Esophagus squamous epithelium (tissue), 5 donors: ENCODE data around the gene NEDD4L. TPM values are rescaled to one million over a fixed set of nuclear protein-coding genes. Genes with fewer than 3 reads are reported as not detected.

Source experiments
- DNase-seq: peaks from one replicate; lab custom pipeline; 2025; lab: John Stamatoyannopoulos, UW
- H3K27ac ChIP-seq, 4 donors: fragments of 200-600 bp; sonication (generic); one replicate each; pipeline ENCODE4 v1.5.1; 2016 to 2019; ENCODE audit warnings: mild to moderate bottlenecking in 1 of 4
- H3K27me3 ChIP-seq, 4 donors: fragments of 200-600 bp; sonication (generic); 1 replicate in 3 of 4; 2 replicates in 1 of 4; pipeline versions ENCODE4 v1.5.1 to v1.6.0; 2017 to 2021; ENCODE audit warnings: antibody characterized with exemption in 1 of 4
- H3K36me3 ChIP-seq, 3 donors: fragments of 200-600 bp; sonication (generic); one replicate each; pipeline ENCODE4 v1.5.1; 2016 to 2019
- H3K4me1 ChIP-seq, 3 donors: fragments of 200-600 bp; sonication (generic); one replicate each; pipeline ENCODE4 v1.5.1; 2017 to 2019
- H3K4me3 ChIP-seq, 4 donors: fragments of 200-600 bp; sonication (generic); 1 replicate in 3 of 4; 2 replicates in 1 of 4; pipeline ENCODE4 v1.5.1; 2016 to 2019; ENCODE audit warnings: mild to moderate bottlenecking in 2 of 4, moderate library complexity in 1 of 4
- H3K9me3 ChIP-seq, 3 donors: fragments of 200-600 bp; sonication (generic); one replicate each; pipeline ENCODE4 v1.5.1; 2016 to 2019
- POLR2A ChIP-seq, 4 donors: fragments of 450-650 bp; IDR thresholded peaks; one replicate each; pipeline ENCODE4 v1.6.1; 2017; ENCODE audit warnings: antibody characterized with exemption in 4 of 4, mild to moderate bottlenecking in 4 of 4, moderate library complexity in 3 of 4
- WGBS, 2 donors: methylation state at CpG; one replicate each; pipeline ENCODE4 v1.1.5; 2018; 5-methylcytosine and 5-hydroxymethylcytosine counted together
- intact Hi-C: fragments of 100-400 bp; cut with DNase I; formaldehyde crosslinking; loops from one replicate; pipeline ENCODE4 v1.15.0; 2022
- total RNA-seq, 4 donors: library from RNA; depleted of rRNA; stranded (reverse); fragments of >200 nt; gene quantifications; one replicate each; pipeline ENCODE4 v1.1.0, GENCODE V29; 2016
- TF ChIP-seq, protein P1 (sequence below), 6 experiments: fragments of 450-650 bp in 4 of 6; fragments of 200-600 bp in 2 of 6; sonication (generic) in 2 of 6; IDR thresholded peaks; one replicate each; pipeline ENCODE4 v1.5.1; 2016 to 2019; ENCODE audit warnings: antibody characterized with exemption in 6 of 6, mild to moderate bottlenecking in 4 of 6, moderate library complexity in 4 of 6
- donor health status: DM: yes; HTN: yes; CAD: no.

The NEDD4L gene
- total RNA-seq, 4 donors from 2014 or later = 17.0 to 27.6 (median 21.9) TPM

DNA sequence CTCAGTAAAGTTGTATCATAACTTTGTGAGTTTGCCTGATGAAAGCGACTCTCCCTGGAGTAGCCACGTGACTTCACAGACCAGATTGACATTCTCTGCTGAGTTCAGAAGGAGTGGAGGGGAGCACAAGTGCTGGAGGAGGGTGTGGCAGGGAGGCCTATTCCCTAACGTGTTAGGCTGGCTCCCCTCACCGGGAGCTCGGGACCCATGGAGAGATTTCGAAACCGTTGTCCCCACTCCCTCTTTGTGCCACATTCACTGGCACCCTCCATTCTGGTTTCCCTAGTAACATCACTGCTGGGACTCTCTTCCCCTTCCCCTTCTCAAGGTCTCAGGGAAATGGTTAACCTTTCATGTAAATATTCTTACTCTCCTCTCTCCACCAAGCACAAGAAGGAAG, 304.9 kb downstream of the NEDD4L start:
- intact Hi-C loops = no loop called here
- no peak overlapping the region for H3K4me3 ChIP-seq
- TF ChIP-seq, protein P1, sequence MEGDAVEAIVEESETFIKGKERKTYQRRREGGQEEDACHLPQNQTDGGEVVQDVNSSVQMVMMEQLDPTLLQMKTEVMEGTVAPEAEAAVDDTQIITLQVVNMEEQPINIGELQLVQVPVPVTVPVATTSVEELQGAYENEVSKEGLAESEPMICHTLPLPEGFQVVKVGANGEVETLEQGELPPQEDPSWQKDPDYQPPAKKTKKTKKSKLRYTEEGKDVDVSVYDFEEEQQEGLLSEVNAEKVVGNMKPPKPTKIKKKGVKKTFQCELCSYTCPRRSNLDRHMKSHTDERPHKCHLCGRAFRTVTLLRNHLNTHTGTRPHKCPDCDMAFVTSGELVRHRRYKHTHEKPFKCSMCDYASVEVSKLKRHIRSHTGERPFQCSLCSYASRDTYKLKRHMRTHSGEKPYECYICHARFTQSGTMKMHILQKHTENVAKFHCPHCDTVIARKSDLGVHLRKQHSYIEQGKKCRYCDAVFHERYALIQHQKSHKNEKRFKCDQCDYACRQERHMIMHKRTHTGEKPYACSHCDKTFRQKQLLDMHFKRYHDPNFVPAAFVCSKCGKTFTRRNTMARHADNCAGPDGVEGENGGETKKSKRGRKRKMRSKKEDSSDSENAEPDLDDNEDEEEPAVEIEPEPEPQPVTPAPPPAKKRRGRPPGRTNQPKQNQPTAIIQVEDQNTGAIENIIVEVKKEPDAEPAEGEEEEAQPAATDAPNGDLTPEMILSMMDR (IDR thresholded peaks at IDR 0.05) = no peak
- no peak for TF ChIP-seq POLR2A (IDR thresholded peaks at IDR 0.05)
- no peaks in the 10 kb centered on the region for H3K4me1 ChIP-seq
- H3K27ac ChIP-seq = no peak overlapping the region
- DNase-seq = no peak
- H3K9me3 ChIP-seq = no peaks in the 10 kb centered on the region
- 78 to 90% methylated on average over 7 of the region's 7 CpGs for WGBS, 2 donors
- peaks cover 0 to 46% (median 0%) of the 10 kb centered on the region in 3 donors for H3K36me3 ChIP-seq
- H3K27me3 ChIP-seq = no peaks in the 10 kb centered on the region

GRCh38 chr18:58349650-58350049, 305.6 kb downstream of the NEDD4L start:
- DNase-seq = no peak
- 91 to 93% methylated on average over 2 of the region's 2 CpGs for WGBS, 2 donors
- intact Hi-C loops = no loop called here

DNA sequence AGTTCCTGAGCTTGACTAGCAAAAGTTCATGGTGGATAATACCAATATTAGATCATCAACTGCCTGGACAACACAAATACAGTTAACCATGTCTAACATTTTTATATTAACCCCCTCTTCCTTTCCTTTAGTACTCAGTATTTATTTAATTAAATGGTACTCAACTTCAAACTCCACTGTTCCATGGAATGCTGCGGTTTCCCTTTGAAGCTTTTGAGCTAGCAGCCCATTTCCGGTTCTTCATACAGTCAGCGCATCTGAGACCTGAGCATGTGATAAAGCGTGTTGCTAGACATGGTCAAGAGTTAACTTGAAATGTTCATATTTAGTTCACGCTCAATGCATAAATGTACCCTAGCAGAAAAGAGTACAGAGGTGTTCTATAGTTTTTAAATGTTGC, 306.5 kb downstream of the NEDD4L start:
- no peak for DNase-seq
- Histone ChIP-seq H3K36me3 (peaks cover 0 to 46% (median 0%) of the 10 kb centered on the region in 3 donors), H3K27me3 (no peaks in the 10 kb centered on the region), H3K27ac (no peak overlapping the region), H3K4me1 (no peaks in the 10 kb centered on the region), H3K9me3 (no peaks in the 10 kb centered on the region), H3K4me3 (no peak overlapping the region)
- TF ChIP-seq, protein P1 (IDR thresholded peaks at IDR 0.05) = no peak
- no peak for TF ChIP-seq POLR2A (IDR thresholded peaks at IDR 0.05)
- intact Hi-C loops = no loop called here
- 94 to 96% methylated on average over 5 of the region's 5 CpGs for WGBS, 2 donors

More at GRCh38 chr18:58349650-58350049, 305.6 kb downstream of the NEDD4L start:
- no peaks in the 10 kb centered on the region for H3K9me3 ChIP-seq
- H3K4me3 ChIP-seq = no peak overlapping the region
- no peak overlapping the region for H3K27ac ChIP-seq
- no peaks in the 10 kb centered on the region for H3K27me3 ChIP-seq
- no peak for TF ChIP-seq POLR2A (IDR thresholded peaks at IDR 0.05)
- TF ChIP-seq, protein P1 (IDR thresholded peaks at IDR 0.05) = no peak
- H3K36me3 ChIP-seq = peaks cover 0 to 46% (median 0%) of the 10 kb centered on the region in 3 donors
- no peaks in the 10 kb centered on the region for H3K4me1 ChIP-seq

DNA sequence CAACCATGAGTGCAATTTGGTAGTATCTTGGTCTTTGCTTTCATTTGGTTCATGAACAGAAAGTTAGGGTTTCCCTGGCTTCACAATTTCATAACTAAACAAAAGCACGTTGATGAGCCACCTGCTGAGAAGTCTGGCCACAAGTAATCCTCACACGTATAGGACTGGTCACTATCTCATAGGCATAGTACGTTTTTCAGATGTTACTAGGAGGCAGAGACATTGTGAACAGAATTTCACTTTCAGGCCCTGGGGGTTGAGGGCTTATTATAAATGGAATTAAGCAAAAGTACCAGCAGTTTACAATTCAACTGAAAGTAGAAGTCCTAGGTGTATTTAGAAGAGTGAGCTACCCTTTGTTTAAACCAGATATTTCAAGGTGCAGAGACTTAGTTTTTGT, 307.8 kb downstream of the NEDD4L start:
- no peak overlapping the region for H3K27ac ChIP-seq
- TF ChIP-seq, protein P1 (IDR thresholded peaks at IDR 0.05) = no peak
- TF ChIP-seq POLR2A (IDR thresholded peaks at IDR 0.05) = no peak
- H3K9me3 ChIP-seq = no peaks in the 10 kb centered on the region
- intact Hi-C loops = no loop called here
- no peaks in the 10 kb centered on the region for H3K27me3 ChIP-seq
- WGBS, 2 donors = 73 to 74% methylated on average over 3 of the region's 3 CpGs
- no peak for DNase-seq
- no peaks in the 10 kb centered on the region for H3K4me1 ChIP-seq
- peaks cover 0 to 46% (median 0%) of the 10 kb centered on the region in 3 donors for H3K36me3 ChIP-seq
- no peak overlapping the region for H3K4me3 ChIP-seq

- H3K27me3 ChIP-seq = no peaks in the 10 kb centered on the region
- no peaks in the 10 kb centered on the region for H3K9me3 ChIP-seq
- H3K27ac ChIP-seq = no peak overlapping the region
- intact Hi-C loops = no loop called here
- WGBS, 2 donors = 91 to 98% methylated on average over 4 of the region's 4 CpGs
- H3K4me3 ChIP-seq = no peak overlapping the region
- no peaks in the 10 kb centered on the region for H3K4me1 ChIP-seq
- no peak for TF ChIP-seq POLR2A (IDR thresholded peaks at IDR 0.05)
- TF ChIP-seq, protein P1 (IDR thresholded peaks at IDR 0.05) = no peak
- DNase-seq = no peak
- peaks cover 0 to 43% (median 0%) of the 10 kb centered on the region in 3 donors for H3K36me3 ChIP-seq
These were observed 309.6 kb downstream of the NEDD4L start for GRCh38 chr18:58353581-58353980.
